ENCODE data around the gene MTF2.

- TF ChIP-seq POLR2A (IDR thresholded peaks at IDR 0.05; ENCODE audit: low read depth) (no peak), CTCF (IDR thresholded peaks at IDR 0.05) (peak in 2 of 3 experiments; percentile 40 to 44)
Observed at GRCh38 chr1:93080179-93080823, 1.2 kb downstream of the MTF2 start.
